Left cardiac atrium (tissue), 4 donors: ENCODE measurements around the gene ERRFI1. TPM values are rescaled to one million over a fixed set of nuclear protein-coding genes. Genes with fewer than 3 reads are reported as not detected.
A peak's percentile ranks its signal among the peaks of the same experiment; 100 is the strongest.
"Not testable (repeated sequence)": the region's sequence is repeated elsewhere in the genome, so short reads cannot be mapped to it uniquely, and the experiment has no call there.

Experiments
- ATAC-seq, 2 donors: fragments of 200-7000 bp; cut with Tn5 transposase; one replicate each; pipeline ENCODE4 v1.9.1; 2020; ENCODE audit warnings: mild to moderate bottlenecking in 2 of 2, moderate library complexity in 2 of 2
- DNase-seq: peaks from one replicate; pipeline ENCODE4 v3.0.0-alpha.2; 2020
- intact Hi-C, 2 donors: fragments of 100-400 bp; cut with DNase I; formaldehyde crosslinking; loops; one replicate each; pipeline versions ENCODE4 v1.14.1 to v1.15.1; 2022 to 2023
- long read RNA-seq: library from polyadenylated mRNA; unstranded; transcript quantifications from one replicate; pipeline ENCODE4 v2.0.0, GENCODE V29; 2021
- total RNA-seq, 2 donors: library from RNA; stranded (reverse); fragmentation: NEBNext Ultra II Directional; extraction: Animal tissue kit (Norgen Biotek cat#: 25700); gene quantifications; one replicate each; pipeline ENCODE4 v1.2.1, GENCODE V29; 2021
- donor health status: DM: no; HTN: yes; CAD: no.
- donor health status: DM: no; HTN: yes; CAD: no; lungs with severe emphysema.
- donor health status: DM: yes; HTN: yes; CAD: no.
- donor health status: Dilated cardiomyopathy.

ERRFI1 gene, protein sequence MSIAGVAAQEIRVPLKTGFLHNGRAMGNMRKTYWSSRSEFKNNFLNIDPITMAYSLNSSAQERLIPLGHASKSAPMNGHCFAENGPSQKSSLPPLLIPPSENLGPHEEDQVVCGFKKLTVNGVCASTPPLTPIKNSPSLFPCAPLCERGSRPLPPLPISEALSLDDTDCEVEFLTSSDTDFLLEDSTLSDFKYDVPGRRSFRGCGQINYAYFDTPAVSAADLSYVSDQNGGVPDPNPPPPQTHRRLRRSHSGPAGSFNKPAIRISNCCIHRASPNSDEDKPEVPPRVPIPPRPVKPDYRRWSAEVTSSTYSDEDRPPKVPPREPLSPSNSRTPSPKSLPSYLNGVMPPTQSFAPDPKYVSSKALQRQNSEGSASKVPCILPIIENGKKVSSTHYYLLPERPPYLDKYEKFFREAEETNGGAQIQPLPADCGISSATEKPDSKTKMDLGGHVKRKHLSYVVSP
- total RNA-seq, result 10 to 100 TPM; 17.0 to 19.0 TPM
- long read RNA-seq, partial matches to known transcripts, result 0 of 5 reads
- long read RNA-seq, other reads (novel, unspliced or antisense), result 2 of 5 reads

DNA sequence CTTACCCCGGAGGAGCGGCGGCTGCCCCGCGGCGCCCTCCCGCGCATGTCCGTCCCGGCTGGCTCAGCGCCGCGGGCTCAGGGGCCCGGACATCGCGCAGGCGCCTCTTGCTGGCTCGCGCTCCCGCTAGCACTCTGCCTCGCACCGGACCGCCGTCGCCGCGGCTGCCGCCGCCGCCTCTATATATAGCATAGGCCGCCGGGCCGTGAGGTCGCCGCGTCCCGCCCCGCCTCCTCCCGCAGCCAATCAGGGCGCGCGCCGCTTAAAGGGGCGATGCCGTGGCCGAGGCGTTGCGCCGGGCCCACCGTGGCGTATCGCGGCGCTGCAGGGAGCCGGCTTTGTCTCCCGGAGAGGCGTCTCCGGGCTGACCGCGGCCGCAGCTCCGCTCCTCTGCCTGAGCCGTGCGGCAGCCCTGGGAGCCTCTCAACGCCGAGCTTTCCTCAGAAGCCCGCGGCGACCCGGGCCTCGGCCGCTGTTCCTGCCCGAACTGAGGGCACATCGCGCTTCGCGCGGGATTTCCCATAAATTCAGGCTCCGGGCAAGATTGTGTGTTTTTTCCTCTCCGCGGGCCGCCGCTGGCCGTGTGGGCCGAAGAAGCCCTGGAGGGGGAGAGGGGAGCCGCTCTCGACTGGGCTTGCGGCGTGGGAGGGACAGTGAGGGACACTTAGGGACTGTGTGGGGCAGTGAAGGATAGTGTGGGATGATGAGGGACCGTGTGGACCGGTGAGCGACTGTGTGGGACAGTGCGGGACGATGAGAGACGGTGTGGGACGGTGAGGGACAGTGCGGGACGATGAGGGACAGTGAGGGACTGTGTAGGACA, at the start of gene ERRFI1:
ERRFI1 (minus strand) TSS at position 157 of the 823 bp plus-strand sequence. CDS start 10,690 bp downstream, outside the sequence.
- intact Hi-C loops, result loop anchor here in 1 of 2 donors (2.0 kb wide), 1 partner anchor 288 kb away; no protein-coding TSS in a partner anchor
- peak; percentile 94 to 96 for ATAC-seq

DNA sequence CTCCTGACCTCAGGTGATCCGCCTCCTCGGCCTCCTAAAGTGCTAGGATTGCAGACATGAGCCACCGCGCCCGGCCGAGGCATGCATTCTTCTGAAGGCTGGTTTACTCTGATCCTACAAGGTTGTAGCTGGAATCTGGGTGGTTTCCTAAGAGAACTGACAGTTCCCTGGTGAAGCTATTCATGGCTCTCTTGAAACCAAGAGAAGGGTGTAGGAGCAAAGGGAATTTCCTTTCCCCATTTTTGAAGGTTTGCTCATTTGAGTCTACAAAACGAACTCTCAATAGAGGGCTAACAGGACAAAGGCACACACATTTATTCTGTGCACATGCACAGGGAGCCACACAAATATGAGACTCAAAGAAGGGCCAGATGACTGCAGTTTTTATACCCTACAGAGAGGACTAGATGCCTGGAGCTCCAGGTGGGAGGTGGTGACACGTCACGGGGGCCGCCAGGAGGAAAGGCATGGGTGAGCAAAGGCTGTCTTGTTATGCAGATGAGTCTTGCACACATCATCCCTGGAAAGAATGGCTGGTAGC, 49.5 kb upstream of the ERRFI1 start:
- DNase-seq, result no peak
- intact Hi-C loops, result loop anchor here in 1 of 2 donors (5.0 kb wide), 1 partner anchor 33 kb away; no protein-coding TSS in a partner anchor

More for the DNA sequence above, at the start of gene ERRFI1:
- DNase-seq, result peak; percentile 95

DNA sequence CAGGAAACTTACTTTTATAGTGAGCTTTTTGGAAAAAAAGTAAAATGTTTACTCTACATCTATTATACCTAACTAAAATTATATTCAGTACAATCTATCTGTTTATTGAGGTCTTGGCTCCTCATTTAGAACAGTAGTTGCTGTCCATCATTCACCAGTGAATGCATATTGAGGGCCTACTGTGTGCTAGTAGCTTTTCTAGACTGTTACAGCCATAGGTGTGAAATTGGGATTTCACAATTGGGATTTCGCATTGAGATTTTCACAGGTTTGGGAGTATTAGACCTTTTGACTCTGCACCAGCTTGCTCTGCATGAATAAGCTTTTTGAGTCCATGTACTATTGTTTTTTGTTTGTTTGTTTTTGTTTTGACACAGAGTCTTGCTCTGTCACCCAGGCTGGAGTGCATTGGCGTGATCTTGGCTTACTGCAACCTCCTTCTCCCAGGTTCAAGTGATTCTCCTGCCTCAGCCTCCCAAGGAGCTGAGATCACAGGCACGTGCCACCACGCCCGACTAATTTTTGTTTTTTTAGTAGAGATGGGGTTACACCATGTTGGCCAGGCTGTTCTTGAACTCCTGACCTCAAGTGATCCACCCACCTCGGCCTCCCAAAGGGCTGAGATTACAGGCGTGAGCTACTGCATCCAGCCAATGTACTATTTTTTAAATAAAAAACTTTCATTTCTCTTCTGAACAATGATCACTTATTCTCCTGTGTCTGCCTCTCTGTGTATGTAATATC, 47.2 kb upstream of the ERRFI1 start:
- DNase-seq (no peak), ATAC-seq (no peak)
- intact Hi-C loops, result no loop called here

More for the DNA sequence above, 49.5 kb upstream of the ERRFI1 start:
- ATAC-seq, result no peak

GRCh38 chr1:8070381-8070811, 44.3 kb upstream of the ERRFI1 start:
- ATAC-seq (no peak), DNase-seq (no peak)
- intact Hi-C loops, result no loop called here

DNA sequence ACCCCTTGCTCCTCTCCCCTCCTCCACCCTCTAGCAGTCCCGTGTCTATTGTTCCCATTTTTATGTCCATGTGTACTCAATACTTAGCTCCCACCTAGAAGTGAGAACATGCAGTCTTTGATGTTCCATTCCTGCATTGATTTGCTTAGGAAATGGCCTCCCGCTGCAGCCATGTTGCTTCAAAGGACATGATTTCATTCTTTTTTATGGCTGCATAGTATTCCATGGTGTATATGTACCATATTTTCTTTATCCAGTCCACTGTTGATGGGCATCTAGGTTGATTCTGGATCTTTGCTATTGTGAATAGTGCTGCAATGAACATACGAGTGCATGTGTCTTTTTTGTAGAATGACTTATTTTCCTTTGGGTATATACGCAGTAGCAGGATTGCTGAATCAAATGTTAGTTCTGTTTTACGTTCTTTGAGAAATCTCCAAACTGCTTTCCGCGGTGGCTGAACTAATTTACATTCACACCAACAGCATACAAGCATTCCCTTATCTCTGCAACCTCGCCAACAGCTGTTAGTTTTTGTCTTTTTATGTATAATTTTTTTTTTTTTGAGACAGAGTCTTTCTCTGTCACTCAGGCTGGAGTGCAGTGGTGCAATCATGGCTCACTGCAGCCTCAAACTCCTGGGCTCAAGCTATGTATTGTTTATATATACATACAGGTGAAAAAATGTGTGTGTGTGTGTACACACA, 43.7 kb upstream of the ERRFI1 start:
- DNase-seq, intact Hi-C loops, ATAC-seq: not testable (repeated sequence)

- intact Hi-C loops, result no loop called here
- DNase-seq (no peak), ATAC-seq (no peak)
Observed at GRCh38 chr1:8065369-8065768, 39.3 kb upstream of the ERRFI1 start.

GRCh38 chr1:8063298-8064036, 37.4 kb upstream of the ERRFI1 start:
- no peak for DNase-seq
- intact Hi-C loops, result no loop called here
- ATAC-seq, result no peak

GRCh38 chr1:8062861-8063260, 36.8 kb upstream of the ERRFI1 start:
- ATAC-seq, result no peak
- intact Hi-C loops, result no loop called here
- DNase-seq, result no peak

- DNase-seq (no peak), ATAC-seq (peak in 1 of 2 donors; percentile 85)
- intact Hi-C loops, result no loop called here
Observed at GRCh38 chr1:8061673-8062386, 35.7 kb upstream of the ERRFI1 start.

DNA sequence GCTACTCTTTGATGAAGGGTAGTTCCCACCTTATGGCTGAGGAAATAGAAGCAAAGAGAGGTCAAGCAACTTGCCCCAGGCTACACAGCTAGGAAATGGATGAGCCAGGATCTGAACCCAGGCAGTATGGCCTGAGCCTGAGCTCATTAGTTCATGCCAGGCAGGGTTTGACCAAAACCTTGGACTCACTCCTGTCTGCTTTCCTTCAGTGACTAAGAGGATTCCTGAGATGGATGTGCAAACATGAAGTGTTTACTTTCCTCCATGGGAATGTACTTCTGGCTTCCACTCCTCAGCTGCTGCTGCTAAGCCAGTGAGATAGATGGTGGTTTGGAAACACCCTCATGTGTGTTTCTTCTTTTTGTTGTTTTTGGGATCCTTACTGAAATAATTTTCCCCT, 35.1 kb upstream of the ERRFI1 start:
- peak; percentile 26 for DNase-seq
- peak; percentile 73 to 98 for ATAC-seq
- intact Hi-C loops, result no loop called here

DNA sequence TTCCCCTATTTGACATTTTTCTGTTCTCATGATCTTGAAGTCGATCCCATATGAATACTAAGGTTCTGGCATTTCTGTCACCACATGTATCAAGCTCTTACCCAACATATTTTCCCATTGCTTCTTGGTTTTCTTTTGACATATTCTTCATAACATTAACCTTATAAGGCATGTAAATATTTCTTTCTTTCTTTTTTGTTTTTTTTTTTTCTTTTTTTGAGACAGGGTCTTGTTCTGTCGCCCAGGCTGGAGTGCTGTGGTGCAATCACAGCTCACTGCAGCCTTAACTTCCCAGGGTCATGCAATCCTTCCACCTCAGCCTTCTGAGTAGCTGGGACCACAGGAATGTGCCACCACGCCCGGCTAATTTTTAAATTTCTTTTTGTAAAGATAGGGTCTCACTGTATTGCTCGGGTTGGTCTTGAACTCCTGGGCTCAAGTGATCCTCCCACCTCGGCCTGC, 33.1 kb upstream of the ERRFI1 start:
- intact Hi-C loops, result no loop called here
- ATAC-seq (peak in 1 of 2 donors; percentile 8), DNase-seq (no peak)

- intact Hi-C loops, DNase-seq, ATAC-seq: not testable (repeated sequence)
Observed at GRCh38 chr1:8057779-8058178, 31.7 kb upstream of the ERRFI1 start.

DNA sequence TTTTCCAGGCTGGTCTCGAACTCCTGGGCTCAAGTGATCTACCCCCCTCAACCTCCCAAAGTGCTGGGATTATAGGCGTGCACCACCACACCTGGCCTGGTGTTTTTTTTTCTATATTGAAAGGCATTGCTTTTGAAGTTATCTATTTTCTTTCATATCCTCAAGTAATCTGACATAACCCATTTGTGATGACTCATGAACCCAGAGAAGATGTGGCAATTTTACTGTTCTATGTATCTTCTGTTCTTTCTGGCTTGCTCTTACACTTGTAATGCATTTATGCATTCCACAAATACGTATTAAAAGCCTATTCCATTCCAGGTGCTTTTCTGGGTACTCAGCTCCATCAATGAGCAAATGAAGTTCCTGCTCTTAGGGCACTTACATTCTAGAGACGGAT, 29.9 kb upstream of the ERRFI1 start:
- ATAC-seq (peak in 1 of 2 donors; percentile 56), DNase-seq (no peak)
- intact Hi-C loops, result no loop called here

DNA sequence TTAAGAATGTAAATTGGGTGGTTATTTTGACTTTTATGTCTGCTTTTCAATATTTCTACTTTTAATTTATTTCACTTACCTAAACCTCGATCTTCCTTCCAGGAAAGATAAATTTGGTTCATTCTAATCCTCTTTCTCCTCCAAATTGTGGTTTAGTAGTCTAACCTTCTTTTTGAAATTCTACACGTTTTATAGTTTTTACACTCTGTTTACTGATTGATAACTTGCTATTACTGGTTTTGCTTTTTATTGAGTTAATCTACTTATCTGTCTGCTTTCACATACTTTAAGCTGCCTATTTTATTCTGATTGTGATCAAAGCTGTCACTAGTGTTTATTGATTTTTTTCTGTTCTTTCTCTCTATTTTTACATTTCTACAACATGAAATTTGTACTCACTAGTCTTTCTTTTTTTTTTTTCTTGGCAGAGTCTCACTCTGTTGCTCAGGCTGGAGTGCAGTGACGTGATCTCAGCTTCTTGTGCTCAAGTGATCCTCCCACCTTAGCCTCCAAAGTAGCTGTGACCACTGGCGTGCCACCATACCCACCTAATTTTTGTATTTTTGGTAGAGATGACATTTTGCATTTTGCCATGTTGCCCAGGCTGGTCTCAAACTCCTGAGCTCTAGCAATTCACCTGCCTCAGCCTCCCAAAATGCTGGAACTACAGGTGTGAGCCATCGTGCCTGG, 27.9 kb upstream of the ERRFI1 start:
- DNase-seq (no peak), ATAC-seq (no peak)
- intact Hi-C loops, result no loop called here

DNA sequence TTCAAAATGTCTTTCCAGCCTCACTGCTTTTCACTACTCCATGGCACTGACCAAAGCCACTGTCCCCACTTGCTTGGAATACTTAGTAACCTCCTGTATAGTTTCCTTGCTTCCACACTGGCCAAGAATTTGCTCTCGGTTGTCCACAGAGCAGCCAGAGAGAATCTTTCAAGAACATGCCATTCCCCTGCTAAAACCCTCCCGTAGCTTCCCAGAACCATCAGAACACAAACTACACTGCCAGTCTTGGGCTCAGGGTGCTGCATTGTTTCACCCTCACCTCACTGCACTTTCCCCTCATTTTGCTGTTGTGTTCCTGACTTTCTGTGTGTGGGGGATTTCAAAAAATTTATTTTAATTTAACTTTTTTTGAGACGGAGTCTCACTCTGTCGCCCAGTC, 25.5 kb upstream of the ERRFI1 start:
- intact Hi-C loops, result no loop called here
- DNase-seq (no peak), ATAC-seq (no peak)

- intact Hi-C loops, DNase-seq, ATAC-seq: not testable (repeated sequence)
Observed at GRCh38 chr1:8049229-8049628, 23.1 kb upstream of the ERRFI1 start.
